Kidney epithelial cell (primary cell): ENCODE results near the gene GCN1. TPM values are rescaled to one million over a fixed set of nuclear protein-coding genes. Genes with fewer than 3 reads are reported as not detected.

ENCODE experiments used
- DNase-seq: peaks from one replicate; pipeline ENCODE4 v3.0.0-alpha.2; 2010; ENCODE audit warnings: low read depth
- H3K27me3 ChIP-seq: 2 replicates; pipeline ENCODE4 v1.6.0; 2011; ENCODE audit warnings: low read length; ENCODE audit not compliant: control insufficient read depth, insufficient read depth
- H3K36me3 ChIP-seq: 2 replicates; pipeline ENCODE4 v1.5.1; 2011; ENCODE audit warnings: low read length; ENCODE audit not compliant: control insufficient read depth, insufficient read depth
- H3K4me3 ChIP-seq: 2 replicates; pipeline ENCODE4 v1.5.1; 2011; ENCODE audit warnings: low read depth, mild to moderate bottlenecking, control low read depth, low read length
- CTCF ChIP-seq: IDR thresholded peaks from 2 replicates; pipeline ENCODE4 v1.5.1; 2011; ENCODE audit warnings: mild to moderate bottlenecking, moderate library complexity, low read length, control low read depth, inconsistent platforms; ENCODE audit not compliant: insufficient read depth, poor library complexity, severe bottlenecking
- total RNA-seq: library from RNA; depleted of rRNA; stranded (reverse); fragments of >200 nt; gene quantifications from 2 replicates; pipeline ENCODE4 v1.2.3, GENCODE V29; 2015

GCN1 gene
- total RNA-seq, 1 donor from 2014 or later: 78.4 TPM

- H3K4me3 ChIP-seq: no peak overlapping the region
- no peaks in the 10 kb centered on the region for H3K27me3 ChIP-seq
- no peak for DNase-seq
- peaks cover 4% of the 10 kb centered on the region for H3K36me3 ChIP-seq
- no peak for TF ChIP-seq CTCF
Measured at GRCh38 chr12:120221576-120221900, 27.0 kb upstream of the GCN1 start.

- DNase-seq: no peak
- TF ChIP-seq CTCF: no peak
- H3K27me3 ChIP-seq: no peaks in the 10 kb centered on the region
- H3K36me3 ChIP-seq: peaks cover 4% of the 10 kb centered on the region
- H3K4me3 ChIP-seq: no peak overlapping the region
Measured at GRCh38 chr12:120220838-120221575, 26.5 kb upstream of the GCN1 start.

- no peaks in the 10 kb centered on the region for H3K27me3 ChIP-seq
- peaks cover 5% of the 10 kb centered on the region for H3K36me3 ChIP-seq
- TF ChIP-seq CTCF: no peak
- DNase-seq: no peak
- no peak overlapping the region for H3K4me3 ChIP-seq
Measured at GRCh38 chr12:120218680-120219606, 24.4 kb upstream of the GCN1 start.

GRCh38 chr12:120216742-120217605 is 22.5 kb upstream of the GCN1 start:
- peaks cover 5% of the 10 kb centered on the region for H3K36me3 ChIP-seq
- no peak for TF ChIP-seq CTCF
- no peak overlapping the region for H3K4me3 ChIP-seq
- DNase-seq: no peak
- no peaks in the 10 kb centered on the region for H3K27me3 ChIP-seq

- Histone ChIP-seq H3K4me3 (no peak overlapping the region), H3K27me3 (no peaks in the 10 kb centered on the region), H3K36me3 (peaks cover 4% of the 10 kb centered on the region)
- DNase-seq: no peak
- no peak for TF ChIP-seq CTCF
Measured at GRCh38 chr12:120215766-120216735, 21.5 kb upstream of the GCN1 start.
